HepG2 (cell line): ENCODE results near the gene CLEC16A. TPM values are rescaled to one million over a fixed set of nuclear protein-coding genes. Genes with fewer than 3 reads are reported as not detected.

Experiments
- ATAC-seq: fragments of 200-7000 bp; cut with Tn5 transposase; 3 replicates; pipeline ENCODE4 v1.9.1; 2020; ENCODE audit warnings: mild to moderate bottlenecking, moderate library complexity
- BruUV-seq: library from RNA; stranded (reverse); fragments of 400-500 nt; replicated peaks from 2 replicates; lab custom pipeline; 2021; lab: Mats Ljungman, UMichigan
- CTCF ChIA-PET: fragments of 300-600 bp; formaldehyde crosslinking; extraction: SDS; loops from one replicate; lab custom pipeline; 2021; ENCODE audit warnings: low total read pairs, inconsistent platforms, low intra/inter-chr PET ratio; lab: Yijun Ruan, JAX
- POLR2A ChIA-PET: fragments of 350-600 bp; sonication (Branson Sonifier 250); formaldehyde crosslinking; loops from one replicate; lab custom pipeline; 2020; ENCODE audit warnings: antibody characterized with exemption, inconsistent platforms; lab: Yijun Ruan, JAX
- DNase-seq: peaks from one replicate; pipeline ENCODE4 v3.0.0-alpha.2; 2015; ENCODE audit warnings: low spot score
- FAIRE-seq: peaks from 3 replicates; lab custom pipeline; 2011; peaks lifted over from hg19 to GRCh38; lab: Jason Lieb, UNC
- H2AFZ ChIP-seq: one replicate; pipeline ENCODE4 v1.6.1; 2011; ENCODE audit warnings: low read length, inconsistent platforms
- H3K27ac ChIP-seq: fragments of 300-600 bp; 3 replicates; pipeline ENCODE4 v1.8.0; 2011; ENCODE audit warnings: mixed run types, mild to moderate bottlenecking, mixed read lengths, low read length, inconsistent platforms; ENCODE audit not compliant: insufficient read depth; ENCODE audit errors: extremely low read length
- H3K27me3 ChIP-seq, 2 experiments: fragments of 200-600 bp in 1 of 2; 2 replicates in 1 of 2; 3 replicates in 1 of 2; pipeline versions ENCODE4 v1.6.0 to v1.8.0; 2011; ENCODE audit warnings: low read length in 2 of 2, mild to moderate bottlenecking in 2 of 2, moderate library complexity in 2 of 2, inconsistent platforms in 1 of 2; ENCODE audit not compliant: insufficient read depth in 2 of 2, control insufficient read depth in 1 of 2
- H3K36me3 ChIP-seq, 2 experiments: fragments of 200-600 bp in 1 of 2; replicated peaks in 1 of 2; 2 replicates in 1 of 2; 3 replicates in 1 of 2; pipeline versions ENCODE4 v1.5.1 to v1.8.0; 2011; ENCODE audit warnings: low read length in 2 of 2, inconsistent platforms in 1 of 2; ENCODE audit not compliant: insufficient read depth in 2 of 2, control insufficient read depth in 1 of 2
- H3K4me1 ChIP-seq: 2 replicates; pipeline ENCODE4 v1.5.1; 2012; ENCODE audit warnings: low read length, inconsistent platforms; ENCODE audit not compliant: insufficient read depth
- H3K4me2 ChIP-seq: 2 replicates; pipeline ENCODE4 v1.6.0; 2011; ENCODE audit warnings: low read depth, low read length, inconsistent platforms
- H3K4me3 ChIP-seq, 3 experiments: fragments of 200-600 bp in 1 of 3; sonication (generic), shearing (Covaris generic) in 1 of 3; replicated peaks in 1 of 3; 2 replicates each; pipeline ENCODE4 v1.5.1; 2011 to 2016; ENCODE audit warnings: low read length in 3 of 3, inconsistent platforms in 2 of 3, low read depth in 2 of 3, mild to moderate bottlenecking in 2 of 3, control low read depth in 1 of 3, mixed read lengths in 1 of 3; ENCODE audit not compliant: insufficient read depth in 1 of 3
- H3K79me2 ChIP-seq: one replicate; pipeline ENCODE4 v1.6.1; 2011; ENCODE audit warnings: low read length, inconsistent platforms; ENCODE audit not compliant: insufficient read depth
- H3K9ac ChIP-seq: 2 replicates; pipeline ENCODE4 v1.6.0; 2011; ENCODE audit warnings: mild to moderate bottlenecking, low read depth, low read length, inconsistent platforms; ENCODE audit not compliant: insufficient read depth
- H3K9me3 ChIP-seq: 2 replicates; pipeline ENCODE4 v1.5.1; 2012; ENCODE audit warnings: mild to moderate bottlenecking, low read length
- H4K20me1 ChIP-seq: 2 replicates; pipeline ENCODE4 v1.6.0; 2011; ENCODE audit warnings: inconsistent platforms, mild to moderate bottlenecking, low read length, moderate library complexity; ENCODE audit not compliant: insufficient read depth
- ASH2L ChIP-seq: fragments of 300-600, 200-600 bp; sonication (generic); IDR thresholded peaks from 2 replicates; pipeline ENCODE4 v1.7.0; 2017; ENCODE audit warnings: low read depth, mild to moderate bottlenecking, moderate library complexity, mixed read lengths, low read length; ENCODE audit not compliant: insufficient read length
- NR2C2 ChIP-seq: sonication (generic); formaldehyde crosslinking; IDR thresholded peaks from 2 replicates; pipeline ENCODE4 v1.4.0; 2020; ENCODE audit warnings: missing genetic modification reagents, mild to moderate bottlenecking, moderate library complexity, borderline replicate concordance
- PCBP2 ChIP-seq: fragments of 200-400 bp; formaldehyde crosslinking; optimal IDR thresholded peaks from 2 replicates; pipeline ENCODE3; 2018; ENCODE audit warnings: low read length, low read depth; ENCODE audit not compliant: poor library complexity, severe bottlenecking
- ZGPAT ChIP-seq: IDR thresholded peaks from 2 replicates; pipeline ENCODE4 v1.6.1; 2016; ENCODE audit warnings: mild to moderate bottlenecking
- ZNF724P ChIP-seq: sonication (generic); formaldehyde crosslinking; IDR thresholded peaks from 2 replicates; pipeline ENCODE4 v1.8.0; 2022; ENCODE audit warnings: missing genetic modification reagents, borderline replicate concordance
- WGBS: methylation state at CpG from one replicate; pipeline ENCODE4 v1.1.6; 2017; ENCODE audit warnings: low lambda C conversion rate; 5-methylcytosine and 5-hydroxymethylcytosine counted together
- in situ Hi-C: cut with HindIII; loops from 2 replicates; pipeline ENCODE4 v1.10.0; 2017; ENCODE audit warnings: low pct_unique_long_range_greater_than_20kb; ENCODE audit not compliant: extremely low pct_ligation_motif_present
- intact Hi-C: fragments of 100-400 bp; cut with micrococcal nuclease; formaldehyde crosslinking; loops from one replicate; pipeline ENCODE4 v1.10.0; 2022; ENCODE audit not compliant: unreplicated experiment
- polyA plus RNA-seq, 8 experiments: library from polyadenylated mRNA; depleted of rRNA in 3 of 8; stranded (reverse) in 7 of 8; unstranded in 1 of 8; fragments of >200 nt; fragmentation: Illumina TruSeq in 4 of 8; extraction: Trizol in 4 of 8; gene quantifications; 2 replicates each; pipeline versions ENCODE4 v1.2.1 to v1.2.3, GENCODE V29; 2011 to 2016; ENCODE audit warnings: low read depth in 4 of 8, missing spikeins in 1 of 8, mixed read lengths in 1 of 8; ENCODE audit not compliant: insufficient read depth in 1 of 8
- total RNA-seq, 5 experiments: library from RNA; depleted of rRNA; stranded (reverse); fragments of >200 nt; fragmentation: Illumina TruSeq; extraction: Trizol; gene quantifications; 2 replicates each; pipeline ENCODE4 v1.2.3, GENCODE V29; 2016; ENCODE audit warnings: low read depth in 1 of 5
- TF ChIP-seq, protein P1 (sequence below): sonication (generic); formaldehyde crosslinking; IDR thresholded peaks from 2 replicates; pipeline ENCODE4 v1.4.0; 2020; ENCODE audit warnings: missing genetic modification reagents, borderline replicate concordance

CLEC16A gene
- total and polyA plus RNA-seq, 2 of the 13 experiments (the other 11 are each of a cell fraction or from before 2014, with no cell fraction given): 8.5 to 10.3 TPM

GRCh38 chr16:11090232-11090631, 145.9 kb downstream of the CLEC16A start:
- Histone ChIP-seq H3K4me1 (no peaks in the 10 kb centered on the region), H3K79me2 (no peaks in the 10 kb centered on the region), H3K9me3 (no peaks in the 10 kb centered on the region), H3K9ac (no peak overlapping the region), H4K20me1 (no peaks in the 10 kb centered on the region), H3K27me3 (no peaks in the 10 kb centered on the region), H3K4me2 (no peak overlapping the region), H3K4me3 (no peak overlapping the region), H3K36me3 (peaks cover 0 to 3% of the 10 kb centered on the region in 2 experiments; a peak in 1 of 5 replicates), H2AFZ (no peak overlapping the region), H3K27ac (no peak overlapping the region)
- 79% methylated on average over 6 of the region's 6 CpGs for WGBS
- DNase-seq (no peak), FAIRE-seq (no peak), ATAC-seq (no peak)
- ChIA-PET POLR2A (no interaction called here), CTCF (no interaction called here)
- intact Hi-C loops (no loop called here), in situ Hi-C loops (no loop called here)
- TF ChIP-seq ZNF724P (CRISPR knock-in tag): no peak
- no peak for TF ChIP-seq NR2C2 (CRISPR knock-in tag)
- no peak for TF ChIP-seq PCBP2
- no peak for TF ChIP-seq ASH2L
- no peak for TF ChIP-seq ZGPAT (CRISPR knock-in tag)
- TF ChIP-seq, protein P1, sequence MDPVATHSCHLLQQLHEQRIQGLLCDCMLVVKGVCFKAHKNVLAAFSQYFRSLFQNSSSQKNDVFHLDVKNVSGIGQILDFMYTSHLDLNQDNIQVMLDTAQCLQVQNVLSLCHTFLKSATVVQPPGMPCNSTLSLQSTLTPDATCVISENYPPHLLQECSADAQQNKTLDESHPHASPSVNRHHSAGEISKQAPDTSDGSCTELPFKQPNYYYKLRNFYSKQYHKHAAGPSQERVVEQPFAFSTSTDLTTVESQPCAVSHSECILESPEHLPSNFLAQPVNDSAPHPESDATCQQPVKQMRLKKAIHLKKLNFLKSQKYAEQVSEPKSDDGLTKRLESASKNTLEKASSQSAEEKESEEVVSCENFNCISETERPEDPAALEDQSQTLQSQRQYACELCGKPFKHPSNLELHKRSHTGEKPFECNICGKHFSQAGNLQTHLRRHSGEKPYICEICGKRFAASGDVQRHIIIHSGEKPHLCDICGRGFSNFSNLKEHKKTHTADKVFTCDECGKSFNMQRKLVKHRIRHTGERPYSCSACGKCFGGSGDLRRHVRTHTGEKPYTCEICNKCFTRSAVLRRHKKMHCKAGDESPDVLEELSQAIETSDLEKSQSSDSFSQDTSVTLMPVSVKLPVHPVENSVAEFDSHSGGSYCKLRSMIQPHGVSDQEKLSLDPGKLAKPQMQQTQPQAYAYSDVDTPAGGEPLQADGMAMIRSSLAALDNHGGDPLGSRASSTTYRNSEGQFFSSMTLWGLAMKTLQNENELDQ (CRISPR knock-in tag): no peak
- no TSS peak for BruUV-seq
